PC-3 (cell line): ENCODE measurements around the gene TSPYL4. TPM values are rescaled to one million over a fixed set of nuclear protein-coding genes. Genes with fewer than 3 reads are reported as not detected.

Experiments used
- ATAC-seq: fragments of 200-7000 bp; cut with Tn5 transposase; 2 replicates; pipeline ENCODE4 v1.9.1; 2020; ENCODE audit warnings: mild to moderate bottlenecking, moderate library complexity
- BruUV-seq: library from RNA; stranded (reverse); fragments of 400-500 nt; replicated peaks from 2 replicates; lab custom pipeline; 2021; lab: Mats Ljungman, UMichigan
- CTCF ChIA-PET: fragments of 300-600 bp; sonication (Branson Sonifier 250); formaldehyde crosslinking; loops from one replicate; lab custom pipeline; 2022; ENCODE audit warnings: antibody characterized with exemption; lab: Charles Lee
- POLR2A ChIA-PET: fragments of 300-600 bp; sonication (Branson Sonifier 250); formaldehyde crosslinking; loops from one replicate; lab custom pipeline; 2022; ENCODE audit warnings: antibody characterized with exemption; ENCODE audit not compliant: unreplicated experiment; lab: Charles Lee
- DNase-seq: peaks from one replicate; pipeline ENCODE4 v3.0.0-alpha.2; 2015
- H2AFZ ChIP-seq: fragments of 300-600 bp; sonication (generic); 2 replicates; pipeline ENCODE4 v1.6.0; 2016; ENCODE audit warnings: antibody characterized with exemption, low read length
- H3F3A ChIP-seq: fragments of 300-600 bp; sonication (generic); one replicate; pipeline ENCODE4 v1.6.0; 2017; ENCODE audit warnings: antibody characterized with exemption, low read length, control low read depth, mild to moderate bottlenecking; ENCODE audit not compliant: unreplicated experiment
- H3K27ac ChIP-seq: fragments of 300-600 bp; sonication (generic); 2 replicates; pipeline ENCODE4 v1.5.1; 2016; ENCODE audit warnings: mild to moderate bottlenecking, low read length
- H3K27me3 ChIP-seq: fragments of 300-600 bp; sonication (generic); 2 replicates; pipeline ENCODE4 v1.6.1; 2016; ENCODE audit warnings: low read length, mixed read lengths
- H3K36me3 ChIP-seq: fragments of 300-600 bp; sonication (generic); 2 replicates; pipeline ENCODE4 v1.6.1; 2016; ENCODE audit warnings: low read depth, mixed run types, low read length, mixed read lengths
- H3K4me1 ChIP-seq: fragments of 300-600 bp; sonication (generic); 2 replicates; pipeline ENCODE4 v1.5.1; 2016; ENCODE audit warnings: low read length; ENCODE audit not compliant: insufficient read depth
- H3K4me2 ChIP-seq: fragments of 300-600 bp; sonication (generic); 2 replicates; pipeline ENCODE4 v1.6.0; 2016; ENCODE audit warnings: low read length
- H3K4me3 ChIP-seq: fragments of 300-600 bp; sonication (generic); 2 replicates; pipeline ENCODE4 v1.5.1; 2016; ENCODE audit warnings: mild to moderate bottlenecking, low read length, mixed read lengths
- H3K79me2 ChIP-seq: fragments of 300-600 bp; sonication (generic); 2 replicates; pipeline ENCODE4 v1.6.1; 2017; ENCODE audit warnings: low read length, mixed read lengths
- H3K9ac ChIP-seq: fragments of 300-600 bp; sonication (generic); 2 replicates; pipeline ENCODE4 v1.6.0; 2016; ENCODE audit warnings: mild to moderate bottlenecking, low read length
- H3K9me2 ChIP-seq: fragments of 300-600 bp; sonication (generic); replicated peaks from 2 replicates; pipeline ENCODE4 v1.6.1; 2016; ENCODE audit warnings: mixed run types, low read length, mixed read lengths
- H3K9me3 ChIP-seq: fragments of 300-600 bp; sonication (generic); 2 replicates; pipeline ENCODE4 v1.6.1; 2016; ENCODE audit warnings: low read length, mixed read lengths
- H4K20me1 ChIP-seq: fragments of 300-600 bp; sonication (generic); 2 replicates; pipeline ENCODE4 v1.6.1; 2016; ENCODE audit warnings: low read length, mixed read lengths
- EZH2 ChIP-seq: fragments of 300-600 bp; sonication (generic); IDR thresholded peaks from one replicate; pipeline ENCODE4 v1.6.1; 2017; ENCODE audit warnings: antibody characterized with exemption, mild to moderate bottlenecking, low read length; ENCODE audit not compliant: unreplicated experiment
- EZH2phosphoT487 ChIP-seq: fragments of 300-600 bp; sonication (generic); IDR thresholded peaks from 2 replicates; pipeline ENCODE4 v1.6.1; 2018; ENCODE audit warnings: mild to moderate bottlenecking, antibody characterized with exemption, low read length, borderline replicate concordance
- intact Hi-C: fragments of 100-400 bp; cut with micrococcal nuclease; formaldehyde crosslinking; loops from 2 replicates; pipeline ENCODE4 v1.9.0; 2023
- total RNA-seq: library from RNA; depleted of rRNA; stranded (reverse); fragments of >200 nt; gene quantifications from 2 replicates; pipeline ENCODE4 v1.2.3, GENCODE V29; 2014
- TF ChIP-seq, protein P1 (sequence below): fragments of 300-600 bp; sonication (generic); conservative IDR thresholded peaks from 2 replicates; pipeline ENCODE4 v1.5.1; 2017; ENCODE audit warnings: antibody characterized with exemption, low read depth, mild to moderate bottlenecking, low read length

TSPYL4 gene
- total RNA-seq, 1 experiment from 2014 or later = 8.0 TPM

DNA sequence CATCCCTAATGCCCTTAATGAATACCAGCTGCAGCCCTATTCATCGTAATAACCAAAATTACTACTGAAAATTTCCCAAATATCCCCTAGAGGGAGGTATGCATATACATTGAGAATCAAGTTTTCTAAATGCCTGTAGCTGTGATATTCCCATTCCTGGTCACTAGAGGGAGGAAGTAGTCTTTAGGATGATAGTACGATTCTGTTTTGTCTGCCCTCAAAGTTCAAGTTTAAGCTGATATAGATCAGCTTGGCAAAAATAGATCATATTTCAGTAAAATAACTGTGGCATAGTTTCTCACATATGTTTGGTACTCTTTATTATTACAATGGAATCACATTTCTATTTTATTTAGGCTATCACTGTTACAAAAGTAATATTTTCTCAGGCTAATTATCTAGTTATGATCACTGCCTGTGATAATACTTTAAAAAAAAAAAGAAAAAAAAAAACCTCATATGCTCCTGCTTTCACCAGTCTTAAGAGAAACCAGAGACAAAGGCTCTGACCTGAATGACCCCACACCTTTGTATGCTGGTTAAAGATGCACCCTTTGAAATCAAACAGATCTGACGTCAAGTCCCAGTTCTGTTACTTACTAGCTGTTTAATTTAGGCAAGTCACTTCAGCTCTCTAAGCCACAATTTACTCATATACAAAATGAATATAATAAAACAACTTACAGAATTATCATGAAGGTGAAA is 14.9 kb upstream of the TSPYL4 start:
- H2AFZ ChIP-seq = no peak overlapping the region
- TF ChIP-seq, protein P1, sequence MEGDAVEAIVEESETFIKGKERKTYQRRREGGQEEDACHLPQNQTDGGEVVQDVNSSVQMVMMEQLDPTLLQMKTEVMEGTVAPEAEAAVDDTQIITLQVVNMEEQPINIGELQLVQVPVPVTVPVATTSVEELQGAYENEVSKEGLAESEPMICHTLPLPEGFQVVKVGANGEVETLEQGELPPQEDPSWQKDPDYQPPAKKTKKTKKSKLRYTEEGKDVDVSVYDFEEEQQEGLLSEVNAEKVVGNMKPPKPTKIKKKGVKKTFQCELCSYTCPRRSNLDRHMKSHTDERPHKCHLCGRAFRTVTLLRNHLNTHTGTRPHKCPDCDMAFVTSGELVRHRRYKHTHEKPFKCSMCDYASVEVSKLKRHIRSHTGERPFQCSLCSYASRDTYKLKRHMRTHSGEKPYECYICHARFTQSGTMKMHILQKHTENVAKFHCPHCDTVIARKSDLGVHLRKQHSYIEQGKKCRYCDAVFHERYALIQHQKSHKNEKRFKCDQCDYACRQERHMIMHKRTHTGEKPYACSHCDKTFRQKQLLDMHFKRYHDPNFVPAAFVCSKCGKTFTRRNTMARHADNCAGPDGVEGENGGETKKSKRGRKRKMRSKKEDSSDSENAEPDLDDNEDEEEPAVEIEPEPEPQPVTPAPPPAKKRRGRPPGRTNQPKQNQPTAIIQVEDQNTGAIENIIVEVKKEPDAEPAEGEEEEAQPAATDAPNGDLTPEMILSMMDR = peak; percentile 88
- TF ChIP-seq EZH2phosphoT487 = no peak
- BruUV-seq = no TSS peak
- peaks cover 5% of the 10 kb centered on the region; the same call in 1 of the 2 replicates for H3K36me3 ChIP-seq
- CTCF ChIA-PET = interaction anchor here (0.6 to 1.2 kb wide), 10 partner anchors 8 to 293 kb away, joined by 3 to 7 read pairs (median 4); partner anchors contain the start of genes CALHM4, DSE and FRK
- no peak overlapping the region for H3K4me3 ChIP-seq
- H3K27me3 ChIP-seq = no peaks in the 10 kb centered on the region
- H3K9me2 ChIP-seq = no peaks in the 10 kb centered on the region
- H3F3A ChIP-seq = no peaks in the 10 kb centered on the region
- ATAC-seq (peak; percentile 51), DNase-seq (peak; percentile 85)
- H4K20me1 ChIP-seq = no peaks in the 10 kb centered on the region
- 0 out of 2 replicates have a peak, but pooled peaks cover 4% of the 10 kb centered on the region for H3K79me2 ChIP-seq
- H3K27ac ChIP-seq = no peak overlapping the region
- POLR2A ChIA-PET = interaction anchor here (0.6 kb wide), 1 partner anchor 13 kb away, joined by 4 read pairs; no protein-coding TSS in a partner anchor
- intact Hi-C loops = loop anchor here (5.0 kb wide), 1 partner anchor 264 kb away; no protein-coding TSS in a partner anchor
- no peak overlapping the region for H3K4me2 ChIP-seq
- H3K9me3 ChIP-seq = no peaks in the 10 kb centered on the region
- H3K4me1 ChIP-seq = peaks cover 13% of the 10 kb centered on the region
- H3K9ac ChIP-seq = no peak overlapping the region

- intact Hi-C loops = loop anchor here (5.0 kb wide), 1 partner anchor 264 kb away; no protein-coding TSS in a partner anchor
- H3K27ac ChIP-seq = no peak overlapping the region
- no peak overlapping the region for H3K4me2 ChIP-seq
- H3K27me3 ChIP-seq = no peaks in the 10 kb centered on the region
- H3K9me2 ChIP-seq = no peaks in the 10 kb centered on the region
- H3K9ac ChIP-seq = no peak overlapping the region
- ChIA-PET POLR2A (no interaction called here), CTCF (interaction anchor here (0.6 to 1.2 kb wide), 9 partner anchors 9 to 293 kb away, joined by 3 to 7 read pairs (median 4); partner anchors contain the start of genes CALHM4, DSE and FRK)
- H2AFZ ChIP-seq = no peak overlapping the region
- TF ChIP-seq EZH2 = no peak
- no TSS peak for BruUV-seq
- ATAC-seq (no peak), DNase-seq (peak; percentile 31)
- no peaks in the 10 kb centered on the region for H3F3A ChIP-seq
- H4K20me1 ChIP-seq = no peaks in the 10 kb centered on the region
- no peaks in the 10 kb centered on the region for H3K36me3 ChIP-seq
- no peak overlapping the region for H3K4me3 ChIP-seq
- H3K79me2 ChIP-seq = 0 out of 2 replicates have a peak, but pooled peaks cover 4% of the 10 kb centered on the region
- peaks cover 13% of the 10 kb centered on the region for H3K4me1 ChIP-seq
- H3K9me3 ChIP-seq = no peaks in the 10 kb centered on the region
Measured at GRCh38 chr6:116267836-116268588, 14.1 kb upstream of the TSPYL4 start.

GRCh38 chr6:116266803-116267202 is 12.9 kb upstream of the TSPYL4 start:
- Histone ChIP-seq H2AFZ (no peak overlapping the region), H4K20me1 (no peaks in the 10 kb centered on the region), H3K27me3 (no peaks in the 10 kb centered on the region), H3K9me3 (no peaks in the 10 kb centered on the region), H3K9me2 (no peaks in the 10 kb centered on the region), H3K4me3 (no peak overlapping the region), H3K79me2 (0 out of 2 replicates have a peak, but pooled peaks cover 4% of the 10 kb centered on the region), H3K36me3 (no peaks in the 10 kb centered on the region), H3K9ac (no peak overlapping the region), H3F3A (no peaks in the 10 kb centered on the region), H3K4me1 (peaks cover 13% of the 10 kb centered on the region), H3K27ac (no peak overlapping the region), H3K4me2 (no peak overlapping the region)
- POLR2A ChIA-PET = no interaction called here
- intact Hi-C loops = loop anchor here (5.0 kb wide), 1 partner anchor 265 kb away; no protein-coding TSS in a partner anchor
- no TSS peak for BruUV-seq
- TF ChIP-seq, protein P1 = no peak
- TF ChIP-seq EZH2phosphoT487 (no peak), EZH2 (no peak)
- DNase-seq = peak; percentile 30
- CTCF ChIA-PET = no interaction called here
- no peak for ATAC-seq
